Glomerular endothelial cell (primary cell): ENCODE measurements around the gene TMEM121. TPM values are rescaled to one million over a fixed set of nuclear protein-coding genes. Genes with fewer than 3 reads are reported as not detected.
"Not testable (repeated sequence)": the region's sequence is repeated elsewhere in the genome, so short reads cannot be mapped to it uniquely, and the experiment has no call there.

ENCODE experiments used
- DNase-seq: peaks from one replicate; pipeline ENCODE4 v3.0.0-alpha.2; 2011; ENCODE audit warnings: low read depth, low spot score; ENCODE audit errors: extremely low read depth
- total RNA-seq: library from RNA; depleted of rRNA; stranded (reverse); fragments of >200 nt; gene quantifications from 2 replicates; pipeline ENCODE4 v1.2.3, GENCODE V29; 2015

Gene TMEM121
- total RNA-seq, 1 donor from 2014 or later = 9.3 TPM

- no peak for DNase-seq
Measured at GRCh38 chr14:105541218-105541875, 15.0 kb downstream of the TMEM121 start.

- DNase-seq = not testable (repeated sequence)
Measured at GRCh38 chr14:105545676-105546075, 19.3 kb downstream of the TMEM121 start.

- not testable (repeated sequence) for DNase-seq
Measured at GRCh38 chr14:105546410-105546809, 20.0 kb downstream of the TMEM121 start.

GRCh38 chr14:105547072-105547471 lies 20.7 kb downstream of the TMEM121 start:
- not testable (repeated sequence) for DNase-seq

- no peak for DNase-seq
Measured at GRCh38 chr14:105547741-105548169, 21.4 kb downstream of the TMEM121 start.

- no peak for DNase-seq
Measured at GRCh38 chr14:105549481-105549880, 23.1 kb downstream of the TMEM121 start.

GRCh38 chr14:105554022-105554421 lies 27.6 kb downstream of the TMEM121 start:
- DNase-seq = no peak

- DNase-seq = no peak
Measured at GRCh38 chr14:105554523-105554922, 28.1 kb downstream of the TMEM121 start.

GRCh38 chr14:105557671-105558070 lies 31.3 kb downstream of the TMEM121 start:
- DNase-seq = not testable (repeated sequence)

- not testable (repeated sequence) for DNase-seq
Measured at GRCh38 chr14:105558449-105559154, 32.2 kb downstream of the TMEM121 start.

- not testable (repeated sequence) for DNase-seq
Measured at GRCh38 chr14:105559384-105560047, 33.1 kb downstream of the TMEM121 start.

- not testable (repeated sequence) for DNase-seq
Measured at GRCh38 chr14:105560048-105560669, 33.8 kb downstream of the TMEM121 start.

- DNase-seq = not testable (repeated sequence)
Measured at GRCh38 chr14:105561345-105561744, 35.0 kb downstream of the TMEM121 start.

- DNase-seq = no peak
Measured at GRCh38 chr14:105562713-105563346, 36.4 kb downstream of the TMEM121 start.

GRCh38 chr14:105563347-105563737 lies 37.0 kb downstream of the TMEM121 start:
- DNase-seq = no peak

- not testable (repeated sequence) for DNase-seq
Measured at GRCh38 chr14:105564536-105564935, 38.2 kb downstream of the TMEM121 start.

GRCh38 chr14:105565185-105565919 lies 39.0 kb downstream of the TMEM121 start:
- not testable (repeated sequence) for DNase-seq

GRCh38 chr14:105566248-105567163 lies 40.1 kb downstream of the TMEM121 start:
- not testable (repeated sequence) for DNase-seq
